GM12891 (cell line): ENCODE data around the gene TGFA.

Experiments used
- POLR2AphosphoS5 ChIP-seq: IDR thresholded peaks from 2 replicates; pipeline ENCODE4 v1.6.1; 2011; ENCODE audit warnings: low read depth, low read length, control low read depth
- TAF1 ChIP-seq: IDR thresholded peaks from 2 replicates; pipeline ENCODE4 v1.6.1; 2011; ENCODE audit warnings: low read depth, low read length, control low read depth

GRCh38 chr2:70484086-70484485 is 69.5 kb downstream of the TGFA start:
- TF ChIP-seq POLR2AphosphoS5 (no peak), TAF1 (no peak)
